GM18508 (cell line): ENCODE measurements around the gene UNCX.

Experiments
- ATAC-seq: cut with Tn5 transposase; IDR thresholded peaks from one replicate; pipeline ENCODE4 v1.9.1; 2021; ENCODE audit warnings: moderate number of reproducible peaks; ENCODE audit not compliant: insufficient read depth, unreplicated experiment

Gene UNCX

DNA sequence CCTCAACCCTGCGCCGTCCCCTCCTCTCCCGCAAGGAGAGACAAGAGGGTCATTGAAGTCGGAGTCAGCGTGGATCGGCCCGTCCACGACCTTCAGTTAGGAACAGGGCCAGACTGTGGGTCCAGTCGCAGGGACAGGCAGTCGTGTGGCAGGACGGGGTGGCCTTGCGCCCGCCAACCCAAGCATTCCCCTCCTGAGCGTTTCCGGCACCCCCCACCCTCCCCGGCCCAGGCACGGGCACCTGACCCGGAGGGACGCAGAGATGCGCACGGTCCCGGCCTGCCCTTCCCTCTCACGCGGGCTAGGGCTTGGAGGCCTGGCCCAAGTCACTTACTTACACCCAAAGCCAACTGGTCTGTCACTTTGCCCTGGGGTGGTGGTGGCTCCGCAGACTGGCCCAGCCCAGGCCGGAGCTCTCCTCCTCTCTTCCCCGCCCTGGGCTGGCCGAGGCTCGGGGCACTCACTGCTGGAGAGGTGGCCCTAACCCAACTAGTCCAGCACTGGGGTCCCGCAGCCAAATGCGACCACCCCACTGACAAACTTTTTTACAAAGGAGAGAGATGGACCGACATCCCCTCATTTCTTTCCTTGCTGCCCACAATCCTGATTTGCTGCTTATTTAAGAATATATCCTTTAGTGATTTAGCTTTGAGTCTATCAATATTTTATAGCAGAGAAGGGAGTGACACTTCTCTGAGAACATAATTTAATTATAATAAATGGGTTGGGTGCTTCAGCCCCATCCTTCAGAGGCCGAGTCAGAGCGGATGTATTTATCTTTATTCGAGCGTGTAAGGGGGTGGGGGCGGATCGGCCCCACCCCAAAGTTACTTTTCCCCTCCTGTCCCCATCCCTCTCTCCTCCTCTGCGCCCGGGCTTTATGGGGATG, 1.2 kb upstream of the UNCX start:
- ATAC-seq = no peak

- ATAC-seq = no peak
Measured at GRCh38 chr7:1232103-1232466, 587 bp upstream of the UNCX start.

GRCh38 chr7:1233333-1234048, 819 bp downstream of the UNCX start:
- no peak for ATAC-seq

GRCh38 chr7:1234049-1234880, 1.6 kb downstream of the UNCX start:
- ATAC-seq = no peak

DNA sequence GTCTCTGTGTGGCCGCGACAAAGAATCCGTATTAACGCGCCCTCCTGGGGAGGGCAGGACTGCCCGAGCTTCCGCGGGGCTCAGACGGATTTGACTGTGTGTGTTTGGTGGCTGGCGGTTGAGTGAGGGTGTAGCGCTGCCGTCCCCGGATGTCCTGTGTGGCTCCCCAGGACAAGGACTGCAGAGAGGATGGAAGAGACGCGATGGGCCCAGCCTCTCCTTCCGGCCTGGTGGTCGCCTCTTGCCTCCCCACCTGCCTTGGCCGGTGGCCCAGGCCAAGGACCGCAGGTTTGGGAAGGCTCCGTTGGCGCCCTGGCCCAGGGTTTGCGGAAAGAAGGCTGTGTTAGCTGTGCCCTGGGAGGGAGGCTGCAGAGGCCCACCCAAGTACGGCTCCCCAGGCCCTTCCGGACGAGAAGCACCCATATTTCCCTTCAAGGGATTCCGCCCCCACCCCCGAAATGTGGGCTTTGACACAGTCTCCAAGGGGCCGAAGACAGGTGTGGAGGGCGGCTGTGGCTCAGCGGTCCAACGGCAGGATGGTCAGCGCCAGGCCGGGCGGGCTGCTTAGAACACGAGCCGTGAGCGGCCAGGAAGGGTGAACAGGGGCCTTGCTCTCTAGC, 2.3 kb downstream of the UNCX start:
- no peak for ATAC-seq

DNA sequence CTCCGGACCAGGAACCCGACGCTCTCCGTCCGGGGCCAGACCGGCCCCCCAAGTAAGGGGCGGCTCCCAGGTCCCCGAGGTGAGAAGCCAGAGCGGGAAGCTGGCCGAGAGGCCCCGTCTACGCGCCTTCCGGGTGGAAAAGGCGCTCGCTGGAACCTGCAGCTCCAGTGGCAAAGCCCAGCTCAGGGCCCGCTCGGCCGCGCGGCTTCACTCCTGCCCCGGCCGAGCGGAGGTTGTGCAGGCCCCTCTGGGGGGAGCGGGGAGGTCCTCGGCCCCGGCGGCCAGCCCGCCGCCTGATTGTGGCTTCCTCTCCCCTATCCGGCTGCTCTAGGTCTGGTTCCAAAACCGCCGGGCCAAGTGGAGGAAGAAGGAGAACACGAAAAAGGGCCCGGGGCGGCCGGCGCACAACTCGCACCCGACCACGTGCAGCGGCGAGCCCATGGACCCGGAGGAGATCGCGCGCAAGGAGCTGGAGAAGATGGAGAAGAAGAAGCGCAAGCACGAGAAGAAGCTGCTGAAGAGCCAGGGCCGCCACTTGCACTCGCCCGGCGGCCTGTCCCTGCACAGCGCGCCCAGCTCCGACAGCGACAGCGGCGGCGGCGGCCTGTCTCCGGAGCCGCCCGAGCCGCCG, 2.9 kb downstream of the UNCX start:
- ATAC-seq = no peak

GRCh38 chr7:1236132-1236661, 3.5 kb downstream of the UNCX start:
- ATAC-seq = no peak

DNA sequence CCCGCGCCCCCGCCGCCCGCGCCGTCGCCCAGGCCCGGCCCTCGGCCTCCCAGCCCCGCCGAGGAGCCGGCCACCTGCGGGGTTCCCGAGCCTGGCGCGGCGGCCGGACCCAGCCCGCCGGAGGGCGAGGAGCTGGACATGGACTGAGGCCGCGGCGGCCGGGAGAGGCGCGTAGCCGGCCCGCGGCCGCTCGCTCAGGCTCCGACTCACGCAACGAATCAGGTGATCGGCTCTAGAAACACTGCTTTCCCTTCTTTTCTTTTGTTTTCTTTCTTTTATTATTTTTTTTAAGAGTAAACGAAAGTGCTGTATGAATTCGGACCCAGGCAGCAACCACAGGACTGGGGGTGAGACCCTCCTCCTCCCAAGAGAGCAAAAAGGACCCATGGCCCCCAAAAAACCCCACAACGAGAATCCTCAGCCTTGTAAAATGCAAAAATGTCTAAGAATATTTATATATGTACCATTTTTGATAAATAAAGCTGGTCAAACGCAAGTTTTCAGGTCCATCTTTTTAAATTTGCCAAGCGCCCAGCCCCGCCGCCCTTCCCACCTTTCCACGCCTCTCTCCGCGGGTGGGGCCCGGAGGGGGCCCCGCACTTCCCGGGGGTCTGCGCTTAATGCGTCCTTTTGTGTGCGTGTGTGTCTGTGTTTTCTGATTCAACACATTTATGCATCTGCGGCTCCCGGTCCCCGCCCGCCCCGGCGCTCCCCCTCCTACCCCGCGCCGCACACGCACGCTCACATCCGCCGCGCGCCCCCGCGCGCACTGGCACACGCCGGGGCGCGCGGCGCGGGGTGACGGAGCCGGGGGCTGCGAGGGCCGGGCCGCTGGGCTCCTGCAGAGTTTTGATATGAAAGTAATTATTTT, 4.4 kb downstream of the UNCX start:
- no peak for ATAC-seq

DNA sequence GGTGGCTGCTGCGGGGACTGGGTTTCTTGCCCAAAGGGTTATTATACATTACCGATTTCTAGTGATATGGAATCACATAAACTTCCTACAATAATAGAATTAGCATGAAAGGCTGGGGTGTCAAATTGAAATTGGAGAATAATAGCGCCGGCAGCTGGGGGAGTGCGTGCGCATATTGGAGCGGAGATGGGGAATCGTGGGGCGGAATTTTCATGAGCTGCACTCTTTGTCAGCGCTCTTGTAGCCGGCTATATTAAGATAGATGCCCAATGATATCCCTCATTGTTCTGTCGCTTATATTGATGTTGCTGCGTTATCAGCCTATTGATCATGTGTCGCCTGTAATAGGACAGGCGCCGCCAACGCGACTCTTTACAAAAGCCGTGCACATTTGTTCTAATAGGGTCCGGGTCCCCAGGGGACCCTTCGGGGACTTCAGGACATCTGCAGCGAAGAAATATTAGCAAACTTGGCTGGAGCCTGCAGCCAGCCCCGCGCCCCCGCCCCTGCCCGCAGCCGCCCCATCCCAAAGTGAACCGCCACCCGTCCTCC, 5.1 kb downstream of the UNCX start:
- no peak for ATAC-seq

DNA sequence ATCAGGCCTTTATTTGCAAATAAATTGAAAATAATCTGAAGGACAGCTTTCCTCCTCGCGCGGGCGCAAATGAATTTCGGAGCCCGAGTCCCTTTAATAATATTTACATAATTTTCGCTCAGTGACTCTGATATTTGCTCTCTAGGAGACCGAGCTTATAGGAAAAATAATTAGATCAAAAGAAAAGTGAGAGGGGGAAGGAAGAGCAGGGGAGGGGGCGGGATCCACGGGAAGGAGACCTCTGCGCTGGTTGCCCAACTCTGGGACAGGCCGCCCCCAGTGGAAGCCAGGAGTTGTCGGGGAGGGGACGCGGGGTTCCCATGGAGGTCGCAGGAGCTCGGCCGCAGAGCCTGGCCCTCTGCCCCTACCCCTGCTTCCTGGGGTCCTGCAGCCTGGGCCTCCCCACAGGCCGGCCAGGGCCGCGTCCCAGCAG, 5.8 kb downstream of the UNCX start:
- no peak for ATAC-seq

DNA sequence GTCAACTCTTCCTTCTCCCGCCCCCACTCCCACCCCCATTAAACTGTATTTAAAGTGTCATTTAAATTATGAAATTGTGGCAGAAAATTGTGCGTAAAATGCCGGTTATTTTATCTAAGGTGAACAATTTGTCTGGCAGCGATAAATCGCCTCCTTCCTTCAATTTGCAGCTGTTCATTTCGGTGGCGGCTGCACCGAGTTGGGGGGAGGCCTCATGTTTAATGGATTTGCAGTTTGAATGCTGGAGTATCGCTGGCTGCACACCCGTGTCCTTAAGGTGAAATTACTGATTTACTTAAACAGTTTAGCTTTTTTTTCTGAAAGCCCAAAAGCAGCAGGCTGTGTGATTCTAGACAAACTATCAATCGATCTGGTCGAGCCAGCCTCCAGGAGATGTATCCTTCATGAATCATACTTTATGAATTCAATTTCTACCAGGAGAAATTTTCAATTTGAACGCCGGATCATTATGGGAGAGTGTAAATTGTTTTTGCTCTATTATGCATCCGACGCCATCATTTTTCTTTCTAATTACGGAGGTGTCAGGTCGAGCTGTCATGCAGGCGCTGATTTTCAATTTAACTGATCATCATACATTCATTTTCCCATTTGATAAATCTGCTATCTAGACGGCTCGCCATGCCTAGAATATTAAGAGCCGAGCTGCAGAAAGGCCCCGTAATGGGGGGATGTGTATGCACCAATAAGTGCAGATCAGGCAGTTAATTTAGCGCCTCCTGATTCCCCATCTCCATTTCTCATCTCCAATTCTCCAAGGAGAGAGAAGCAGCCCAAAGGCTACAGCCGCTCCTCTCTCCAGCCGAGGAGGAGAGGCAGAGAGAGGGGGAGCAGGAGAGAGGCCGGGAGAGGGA, 6.5 kb downstream of the UNCX start:
- no peak for ATAC-seq

- no peak for ATAC-seq
Measured at GRCh38 chr7:1239803-1240516, 7.3 kb downstream of the UNCX start.

DNA sequence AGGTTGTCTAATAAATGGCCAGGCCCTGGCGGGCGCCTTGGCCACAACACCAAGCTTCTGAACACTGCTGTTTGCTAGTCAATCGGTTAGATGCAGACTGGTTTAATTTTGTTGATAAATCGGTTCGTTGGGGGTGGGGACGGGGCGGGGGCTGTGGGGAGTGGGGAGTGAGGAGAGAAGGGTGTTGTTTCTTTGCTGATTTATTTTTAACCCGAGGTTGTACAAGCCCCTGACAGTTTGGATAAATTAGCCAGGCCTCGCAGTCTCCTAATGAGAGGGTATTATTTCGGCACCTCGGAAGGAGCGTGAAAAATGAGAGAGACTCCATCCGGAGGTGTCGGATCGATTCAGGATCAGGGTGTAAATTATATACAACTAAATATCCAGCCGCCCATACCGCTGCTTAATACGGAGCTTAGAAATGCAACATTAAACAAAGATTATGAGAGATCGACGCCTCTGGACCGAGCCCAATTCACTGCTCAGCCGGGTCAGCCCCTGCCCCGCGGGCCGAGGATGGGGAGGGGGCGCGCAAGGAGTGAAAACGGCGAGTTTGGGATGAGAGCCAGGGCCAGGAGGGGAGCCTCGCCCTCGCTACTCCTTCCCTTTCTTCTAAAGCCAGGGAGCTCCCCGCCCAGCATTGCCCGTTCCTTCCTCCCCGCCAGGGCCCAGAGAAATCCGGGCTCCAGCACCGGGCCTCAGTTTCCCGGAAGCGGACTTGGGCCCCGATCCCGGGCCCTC, 8.0 kb downstream of the UNCX start:
- no peak for ATAC-seq

DNA sequence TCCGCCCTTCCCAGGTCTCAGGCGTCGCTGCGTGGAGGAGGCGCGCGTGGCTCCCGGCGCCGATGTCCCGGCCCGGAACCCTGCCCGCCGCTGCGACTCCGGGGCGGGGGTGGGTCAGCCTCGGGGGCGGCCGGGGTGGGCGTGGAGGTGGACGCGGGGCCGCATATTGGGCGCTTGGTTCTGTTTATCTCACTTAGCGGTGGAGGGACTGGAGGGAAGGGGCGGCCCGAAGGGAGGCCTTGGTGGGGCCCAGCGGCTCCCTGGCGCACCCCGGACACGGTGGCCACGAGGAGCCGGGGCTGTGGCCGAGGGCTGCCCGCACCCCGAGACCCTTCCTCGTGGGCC, 8.6 kb downstream of the UNCX start:
- no peak for ATAC-seq

GRCh38 chr7:1241603-1242255, 9.1 kb downstream of the UNCX start:
- ATAC-seq = no peak

- ATAC-seq = no peak
Measured at GRCh38 chr7:1242256-1242605, 9.6 kb downstream of the UNCX start.
